NCI-H1417 treated with DMSO at 0.1 percent for 48 hours (cell line): Measurements from ENCODE around the gene ARPC5.

Experiments
- DNase-seq: peaks from one replicate; lab custom pipeline; 2025; lab: John Stamatoyannopoulos, UW

The ARPC5 gene

GRCh38 chr1:183611021-183611420 is 24.6 kb downstream of the ARPC5 start:
- DNase-seq: no peak

GRCh38 chr1:183609759-183610452 is 25.7 kb downstream of the ARPC5 start:
- DNase-seq: no peak

DNA sequence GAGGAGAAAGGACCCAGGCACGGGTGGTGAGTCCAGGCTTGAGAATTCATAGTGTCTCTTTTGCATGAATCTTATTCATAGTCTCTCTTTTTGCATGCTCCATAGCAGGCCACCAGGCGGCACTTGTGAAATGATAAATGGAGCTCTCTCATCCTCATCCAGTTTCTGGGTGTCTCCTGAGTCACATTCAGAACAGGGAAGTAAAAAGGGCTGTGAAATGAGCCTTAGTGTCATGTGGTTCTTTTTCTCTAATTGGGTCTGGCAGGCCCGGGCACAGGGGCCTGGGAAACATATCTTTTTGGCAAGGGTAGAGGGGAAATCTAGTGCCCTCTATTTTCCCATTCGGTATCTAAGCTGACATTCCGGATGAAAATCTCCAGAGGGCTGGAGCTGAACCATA is 26.3 kb downstream of the ARPC5 start:
- no peak for DNase-seq

DNA sequence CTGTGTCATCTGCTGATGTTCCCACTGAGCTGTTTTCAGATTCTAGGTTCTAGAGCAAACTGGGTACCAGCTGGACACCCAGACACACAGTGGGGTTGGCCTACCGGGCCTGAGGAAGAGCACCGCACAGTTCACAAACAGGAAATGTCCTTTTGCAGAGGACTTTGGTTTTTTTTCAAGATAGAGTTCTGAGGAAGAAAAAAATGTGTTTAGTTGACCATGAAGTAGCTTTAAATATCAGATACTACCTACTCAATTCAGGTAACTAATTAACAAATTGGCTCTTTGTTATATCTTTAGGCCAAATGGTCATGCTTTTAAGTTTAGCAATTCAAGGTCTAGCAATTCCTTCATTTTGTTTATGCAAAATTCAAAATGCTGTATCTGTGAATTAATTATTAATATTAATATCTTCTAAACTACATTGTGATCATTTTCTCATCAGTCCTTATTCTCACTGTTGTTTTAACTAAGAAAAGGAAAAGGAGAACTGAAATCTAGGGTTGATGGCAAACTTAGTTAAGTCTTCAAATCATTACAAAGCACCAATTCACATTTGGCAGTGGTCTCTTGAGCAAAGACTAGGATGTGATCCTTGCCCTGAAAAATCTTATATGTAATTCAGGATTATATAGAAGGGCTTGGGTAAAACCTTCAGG is 28.1 kb downstream of the ARPC5 start:
- no peak for DNase-seq

GRCh38 chr1:183605904-183606303 is 29.7 kb downstream of the ARPC5 start:
- DNase-seq: no peak

DNA sequence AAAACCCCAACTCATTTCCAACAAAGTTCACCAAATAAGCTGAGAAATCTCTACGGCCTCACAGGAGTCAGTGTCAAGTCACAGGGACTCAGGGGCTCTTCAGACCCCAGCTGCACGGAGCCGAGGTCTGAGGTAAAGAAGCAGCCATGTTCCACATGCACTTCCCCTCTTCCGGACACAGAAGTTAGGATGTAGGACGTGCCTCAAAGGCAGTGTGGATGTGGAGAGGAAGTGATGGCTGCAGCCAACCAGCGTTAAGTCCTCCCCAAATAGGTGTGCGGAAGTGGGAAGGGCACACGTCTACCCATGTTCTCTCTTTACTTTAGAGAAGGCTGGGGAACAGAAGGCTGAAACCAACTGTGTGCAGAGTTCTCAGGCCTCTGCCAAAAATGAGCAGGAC is 30.8 kb downstream of the ARPC5 start:
- no peak for DNase-seq

DNA sequence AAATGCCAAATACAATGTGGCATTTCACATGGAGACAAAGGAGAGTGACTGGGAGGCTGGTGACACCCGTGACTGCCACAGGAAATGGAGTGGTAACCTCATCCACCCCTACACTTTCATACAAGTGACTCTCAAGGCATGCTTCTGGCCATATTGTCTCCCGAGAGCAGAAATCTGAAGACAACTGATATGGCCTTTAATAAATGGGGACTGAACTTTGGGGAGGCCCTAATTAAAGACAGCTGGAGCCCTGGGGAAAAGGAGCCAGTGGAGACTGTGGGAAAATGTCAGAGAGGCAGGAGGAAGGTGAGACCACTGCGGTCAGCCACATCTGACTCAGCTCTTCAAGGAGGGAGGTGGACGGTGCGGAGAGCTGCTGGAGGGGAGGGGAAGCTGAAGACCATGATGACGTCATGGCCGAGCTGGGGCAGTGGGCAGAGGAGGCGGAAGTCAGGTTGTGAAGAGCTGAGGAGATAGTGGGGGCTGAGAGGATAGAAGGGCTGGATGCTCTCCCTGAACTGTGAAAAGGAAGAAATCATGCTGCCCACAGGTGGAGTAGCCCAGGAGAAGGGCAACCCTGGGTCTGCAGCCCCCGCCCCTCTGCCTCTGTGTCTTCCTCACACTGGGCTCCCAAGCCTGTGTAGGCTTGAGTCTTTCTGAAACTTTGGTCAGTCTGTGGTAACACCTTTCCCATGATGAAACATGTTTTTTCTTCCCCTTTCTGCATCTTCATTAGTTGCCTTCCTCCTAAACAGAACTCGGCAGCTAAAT is 31.4 kb downstream of the ARPC5 start:
- no peak for DNase-seq

DNA sequence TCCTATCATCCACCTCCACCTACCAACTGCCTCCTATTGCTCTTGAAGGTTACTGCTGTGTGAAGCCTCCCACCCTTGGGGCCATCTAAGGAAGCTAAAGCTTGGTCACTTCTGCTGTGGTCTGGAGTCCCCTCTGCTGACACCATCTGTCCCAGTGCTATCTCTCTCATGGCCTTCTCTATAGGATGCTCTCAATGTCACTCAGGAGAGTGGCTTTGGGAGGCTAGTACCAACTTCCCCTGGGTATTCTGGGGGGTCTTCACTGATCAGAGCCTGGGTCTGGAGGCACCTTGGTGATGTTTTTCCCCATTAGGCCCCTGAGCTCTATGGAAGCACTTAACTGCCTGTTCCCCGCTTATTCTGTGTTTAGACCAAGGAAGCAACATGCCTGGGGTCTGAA is 33.1 kb downstream of the ARPC5 start:
- DNase-seq: no peak

GRCh38 chr1:183600634-183601033 is 34.9 kb downstream of the ARPC5 start:
- no peak for DNase-seq

- no peak for DNase-seq
These were observed 35.4 kb downstream of the ARPC5 start for GRCh38 chr1:183600136-183600535.

GRCh38 chr1:183598386-183598785 is 37.2 kb downstream of the ARPC5 start:
- DNase-seq: no peak

DNA sequence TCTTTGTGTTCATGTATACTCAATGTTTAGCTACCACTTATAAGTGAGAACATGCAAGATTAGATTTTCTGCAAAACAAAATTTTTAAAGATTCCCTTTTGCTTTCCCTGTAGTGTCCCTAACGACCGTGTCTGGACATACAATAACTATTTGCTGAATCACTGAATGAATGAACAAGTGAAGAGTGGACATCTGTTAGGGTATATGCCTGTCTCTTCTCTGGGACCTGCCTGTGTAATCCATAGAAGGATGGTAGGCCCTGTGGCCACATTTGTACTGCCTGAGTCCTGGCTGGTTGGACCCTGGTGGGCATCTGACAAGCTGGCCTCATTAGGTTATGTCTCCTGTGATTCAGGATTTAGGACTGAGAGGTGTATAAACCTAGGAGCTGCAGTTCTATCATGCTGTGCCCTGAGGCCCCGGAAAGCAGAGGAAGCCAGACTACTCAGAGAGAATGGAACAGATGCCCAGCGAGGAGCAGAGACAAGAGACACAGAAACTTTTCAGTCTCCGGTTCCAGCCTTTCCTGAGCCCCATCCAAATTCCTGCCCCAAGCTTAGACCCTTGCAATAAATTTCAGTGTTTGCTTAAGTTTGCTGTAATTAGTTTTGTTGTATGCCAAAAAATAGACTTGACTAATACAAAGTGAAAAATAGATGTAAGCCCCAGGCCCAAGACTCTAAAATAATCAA is 37.8 kb downstream of the ARPC5 start:
- no peak for DNase-seq

DNA sequence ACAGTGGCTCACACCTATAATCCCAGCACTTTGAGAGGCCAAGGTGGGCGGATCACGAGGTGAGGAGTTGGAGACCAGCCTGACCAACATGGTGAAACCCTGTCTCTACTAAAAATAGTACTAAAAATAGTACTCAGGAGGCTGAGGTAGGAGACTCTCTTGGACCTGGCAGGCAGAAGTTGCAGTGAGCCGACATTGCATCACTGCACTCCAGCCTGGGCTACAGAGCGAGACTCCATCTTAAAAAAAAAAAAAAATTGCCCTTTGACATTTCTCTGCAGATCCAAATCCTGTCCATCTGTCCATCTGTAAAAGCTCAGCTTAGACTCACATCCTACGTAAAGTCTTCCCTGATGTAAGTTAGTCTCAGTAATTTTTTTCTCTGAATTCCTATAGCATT is 39.1 kb downstream of the ARPC5 start:
- DNase-seq: no peak

DNA sequence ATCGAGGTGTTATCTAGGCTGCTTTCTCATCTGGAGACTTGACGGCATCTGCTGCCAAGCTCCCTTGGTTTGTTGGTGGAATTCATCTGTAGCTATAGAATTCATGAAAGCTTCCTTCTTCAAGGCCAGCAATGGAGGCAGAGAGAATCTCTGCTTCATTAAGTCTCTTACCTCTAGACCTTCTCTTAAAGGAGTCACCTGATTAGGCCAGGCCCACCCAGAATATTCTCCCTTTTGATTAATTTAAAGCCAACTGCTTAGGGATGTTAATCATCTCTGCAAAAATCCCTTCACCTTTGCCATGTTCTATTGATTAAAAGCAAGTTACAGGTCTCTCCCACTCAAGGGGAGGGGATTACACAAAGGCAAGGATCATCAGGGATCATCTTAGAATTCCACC is 40.0 kb downstream of the ARPC5 start:
- DNase-seq: no peak

GRCh38 chr1:183593356-183593755 is 42.2 kb downstream of the ARPC5 start:
- no peak for DNase-seq

GRCh38 chr1:183592733-183593132 is 42.9 kb downstream of the ARPC5 start:
- no peak for DNase-seq

DNA sequence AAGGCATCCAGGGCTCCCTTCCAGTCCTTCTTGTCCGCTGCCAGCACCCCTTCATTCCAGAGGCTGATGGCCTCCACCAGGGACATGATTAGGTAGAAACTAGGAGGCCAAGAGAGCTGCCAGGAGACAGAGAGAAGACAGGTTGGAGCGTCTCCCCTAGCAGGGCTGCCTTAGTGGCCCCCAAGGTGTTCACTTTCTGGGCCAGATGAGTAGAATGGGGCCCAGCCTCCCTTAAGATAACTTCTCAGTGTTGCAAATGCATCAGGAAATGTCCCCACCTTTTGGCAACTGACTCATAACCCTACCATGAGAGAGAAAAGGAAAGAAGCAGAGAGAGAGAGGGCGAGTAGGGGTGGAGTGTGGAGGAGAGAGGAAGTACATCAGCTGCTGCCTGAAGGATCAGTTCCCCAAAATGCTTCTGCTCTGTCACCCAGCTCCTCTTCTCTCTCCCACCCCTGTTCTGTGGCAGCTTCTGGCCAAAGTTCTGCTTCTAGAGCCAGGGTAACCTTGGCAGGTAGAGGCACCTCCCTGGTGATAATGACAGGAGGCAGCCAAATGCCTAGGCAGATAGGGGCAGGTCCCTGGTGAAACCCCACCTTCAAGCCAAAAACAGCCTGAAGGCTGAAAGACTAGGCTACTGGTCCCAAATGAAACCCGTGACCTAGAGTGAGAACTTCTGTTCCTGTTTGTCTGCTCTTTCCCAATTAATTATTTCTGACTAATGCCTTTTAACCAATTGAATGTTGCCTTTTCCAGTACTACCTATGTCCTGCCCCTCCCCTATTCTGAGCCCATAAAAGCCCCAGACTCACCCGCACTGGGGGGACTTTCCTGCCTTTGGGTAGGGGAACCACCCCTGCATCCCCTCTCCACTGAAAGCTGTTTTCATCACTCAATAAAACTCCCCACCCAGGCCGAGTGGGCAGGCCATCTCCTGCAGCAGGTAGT is 45.1 kb downstream of the ARPC5 start, which contains the start of gene NCF2:
TSS of gene NCF2 (minus strand) at position 216 of the 948 bp plus-strand sequence. CDS start at position 86, 130 bp downstream.
- DNase-seq: no peak

DNA sequence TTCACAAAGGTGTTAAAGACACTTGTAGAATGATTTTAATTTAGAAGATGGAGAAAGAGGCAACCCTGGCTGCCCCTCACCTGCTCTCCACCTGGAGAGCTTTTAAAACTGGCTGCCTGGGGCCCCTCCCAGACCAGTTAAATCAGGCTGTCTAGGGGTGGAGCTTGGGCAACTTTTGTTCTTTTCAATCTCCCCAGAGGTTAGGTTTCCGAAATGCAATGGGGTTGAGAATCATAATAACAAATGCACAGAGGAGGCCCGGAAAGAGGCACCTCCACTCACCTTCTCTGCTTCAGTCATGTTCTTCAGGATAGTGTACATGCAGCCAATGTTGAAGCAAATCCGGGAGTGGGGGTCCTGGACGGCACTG is 45.7 kb downstream of the ARPC5 start:
- DNase-seq: no peak

DNA sequence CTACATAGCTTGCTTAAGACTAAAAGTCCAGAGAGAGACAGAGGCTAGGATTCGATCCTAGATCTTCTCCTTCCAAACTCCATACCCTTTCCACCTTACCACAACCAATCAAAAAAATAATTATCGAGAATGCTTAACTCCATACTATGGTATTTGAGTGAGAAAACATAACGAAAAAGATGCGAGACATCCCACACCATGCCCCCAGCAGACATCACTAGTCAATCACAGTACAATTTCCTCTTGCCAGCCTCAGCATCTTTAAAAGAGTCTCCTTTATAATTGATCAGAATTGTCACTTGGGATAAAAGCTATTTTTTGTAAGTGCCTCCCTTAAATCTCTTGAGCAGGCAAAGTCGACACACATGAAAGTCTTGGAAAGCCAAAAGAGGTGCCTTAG is 46.2 kb downstream of the ARPC5 start:
- DNase-seq: no peak

GRCh38 chr1:183588827-183589226 is 46.8 kb downstream of the ARPC5 start:
- no peak for DNase-seq

- DNase-seq: no peak
These were observed 48.7 kb downstream of the ARPC5 start for GRCh38 chr1:183586926-183587325.
